GM19397 (cell line): ENCODE results near the gene KRTAP5-11.
"Not testable (repeated sequence)": the region's sequence is repeated elsewhere in the genome, so short reads cannot be mapped to it uniquely, and the experiment has no call there.

Experiments
- ATAC-seq: cut with Tn5 transposase; IDR thresholded peaks from one replicate; pipeline ENCODE4 v1.9.1; 2021; ENCODE audit warnings: mild to moderate bottlenecking, moderate library complexity; ENCODE audit not compliant: unreplicated experiment

KRTAP5-11 gene

GRCh38 chr11:71581826-71582225 lies 849 bp downstream of the KRTAP5-11 start:
- ATAC-seq = no peak

- no peak for ATAC-seq
These were observed 2.3 kb downstream of the KRTAP5-11 start for GRCh38 chr11:71580057-71581003.

DNA sequence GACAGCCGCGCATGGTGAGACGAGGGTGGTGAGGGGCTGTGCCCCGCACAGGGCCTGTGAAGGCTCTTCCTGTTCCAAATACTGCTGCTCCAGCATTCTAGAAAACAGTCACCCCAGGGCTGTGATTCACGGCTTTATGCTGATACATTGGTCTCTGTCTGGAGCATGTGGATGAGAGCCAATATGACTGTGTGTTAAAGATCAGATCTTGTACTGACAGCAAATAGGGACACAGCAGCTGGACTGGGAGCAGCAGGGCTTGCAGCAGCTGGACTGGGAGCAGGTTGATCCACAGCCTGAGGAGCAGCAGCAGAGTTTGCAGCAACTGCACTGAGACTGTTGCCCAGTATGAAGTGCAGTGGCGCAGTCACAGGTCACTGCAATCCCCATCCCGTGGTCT lies 3.2 kb downstream of the KRTAP5-11 start:
- not testable (repeated sequence) for ATAC-seq

- no peak for ATAC-seq
These were observed 5.1 kb downstream of the KRTAP5-11 start for GRCh38 chr11:71577469-71578004.

DNA sequence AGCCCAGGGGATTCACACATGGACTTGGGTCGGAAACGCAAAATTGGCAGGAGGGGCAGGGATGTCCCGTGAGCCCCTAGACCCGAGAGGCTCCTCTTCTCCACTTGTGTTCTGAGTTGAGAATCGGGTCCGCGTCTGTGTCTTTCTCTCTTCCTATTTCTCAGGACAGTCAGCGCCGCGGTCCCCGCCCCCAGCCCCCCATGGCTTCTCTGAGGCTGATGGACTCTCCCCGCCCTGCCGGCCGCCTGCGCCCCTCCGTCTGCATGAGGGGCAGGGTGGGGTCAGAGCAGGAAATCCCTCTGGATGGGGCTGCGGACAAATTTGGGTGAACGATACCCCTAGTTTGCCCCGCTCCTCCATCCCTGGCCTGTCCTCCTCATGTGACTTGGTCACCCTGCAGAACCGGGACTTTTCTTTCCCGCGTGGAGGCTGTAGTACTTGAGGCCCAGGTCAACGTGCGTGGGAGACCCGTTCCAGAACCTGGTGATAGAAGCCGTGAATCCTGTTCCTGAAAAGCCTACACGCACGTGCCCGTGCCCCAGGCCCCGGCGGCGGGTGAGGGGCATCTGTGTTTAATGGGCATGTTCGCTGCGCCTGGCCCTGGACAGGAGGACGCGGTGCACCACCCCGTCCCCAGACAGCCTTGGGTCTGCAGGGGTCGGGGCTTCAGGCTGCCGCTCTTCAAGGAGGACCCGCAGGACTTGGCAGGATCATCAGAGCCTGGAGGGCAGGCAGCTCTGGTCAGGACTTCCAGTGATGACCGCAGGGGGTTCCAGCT lies 5.8 kb downstream of the KRTAP5-11 start:
- ATAC-seq = not testable (repeated sequence)

DNA sequence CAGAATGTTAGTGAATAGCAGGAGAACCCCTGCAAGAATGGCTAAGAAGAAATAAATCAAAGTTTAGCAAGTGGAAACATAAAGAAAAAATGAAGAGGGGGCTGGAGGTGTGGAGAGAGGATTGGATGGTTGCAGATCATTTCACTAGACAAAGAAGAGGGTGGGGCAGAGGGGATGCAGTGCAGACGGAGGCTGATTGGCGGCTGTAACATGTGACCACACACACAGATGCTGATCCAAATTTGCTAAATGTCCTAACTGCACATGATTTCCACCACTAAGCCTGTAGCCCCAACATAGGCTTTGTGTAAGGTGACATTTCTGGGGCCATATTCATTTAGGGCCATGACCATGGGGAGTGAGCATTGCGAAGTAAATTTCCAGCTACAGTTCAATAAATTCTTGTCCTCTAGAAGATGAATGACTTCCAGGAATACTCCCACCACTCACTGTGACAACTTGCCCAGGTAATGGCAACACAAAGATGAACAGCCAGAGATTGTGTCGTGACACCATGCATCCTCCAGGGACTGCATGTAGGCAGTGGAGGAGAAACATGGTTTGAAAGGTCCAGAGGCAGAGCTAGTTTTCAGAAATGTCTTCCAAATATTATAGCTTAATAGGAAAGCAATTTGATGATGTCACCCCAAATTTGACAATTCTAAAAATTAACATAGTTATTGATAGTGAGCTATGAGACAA lies 6.8 kb downstream of the KRTAP5-11 start:
- no peak for ATAC-seq

- no peak for ATAC-seq
These were observed 8.3 kb downstream of the KRTAP5-11 start for GRCh38 chr11:71574418-71574817.

- ATAC-seq = no peak
These were observed 9.9 kb downstream of the KRTAP5-11 start for GRCh38 chr11:71572811-71573210.

GRCh38 chr11:71571101-71571850 lies 11.4 kb downstream of the KRTAP5-11 start:
- not testable (repeated sequence) for ATAC-seq

- no peak for ATAC-seq
These were observed 13.8 kb downstream of the KRTAP5-11 start for GRCh38 chr11:71568704-71569349.

DNA sequence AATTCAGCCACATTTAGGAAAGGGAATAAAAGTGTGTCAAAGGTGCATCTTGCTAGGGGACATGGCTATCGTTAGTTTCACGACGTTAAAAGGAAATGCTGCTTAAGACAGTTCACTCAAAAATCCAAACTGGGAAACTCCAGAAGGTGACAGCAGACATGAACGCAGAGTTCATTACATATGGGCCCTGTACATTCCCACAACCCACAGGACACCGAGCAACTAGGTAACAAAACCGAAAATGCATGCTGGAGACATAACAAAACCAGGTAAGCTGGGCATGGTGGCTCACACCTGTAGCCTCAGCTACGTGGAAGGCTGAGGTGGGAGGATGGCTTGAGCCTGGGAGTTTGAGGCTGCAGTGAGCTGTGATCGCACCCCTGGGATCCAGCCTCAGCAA lies 15.0 kb downstream of the KRTAP5-11 start:
- not testable (repeated sequence) for ATAC-seq

DNA sequence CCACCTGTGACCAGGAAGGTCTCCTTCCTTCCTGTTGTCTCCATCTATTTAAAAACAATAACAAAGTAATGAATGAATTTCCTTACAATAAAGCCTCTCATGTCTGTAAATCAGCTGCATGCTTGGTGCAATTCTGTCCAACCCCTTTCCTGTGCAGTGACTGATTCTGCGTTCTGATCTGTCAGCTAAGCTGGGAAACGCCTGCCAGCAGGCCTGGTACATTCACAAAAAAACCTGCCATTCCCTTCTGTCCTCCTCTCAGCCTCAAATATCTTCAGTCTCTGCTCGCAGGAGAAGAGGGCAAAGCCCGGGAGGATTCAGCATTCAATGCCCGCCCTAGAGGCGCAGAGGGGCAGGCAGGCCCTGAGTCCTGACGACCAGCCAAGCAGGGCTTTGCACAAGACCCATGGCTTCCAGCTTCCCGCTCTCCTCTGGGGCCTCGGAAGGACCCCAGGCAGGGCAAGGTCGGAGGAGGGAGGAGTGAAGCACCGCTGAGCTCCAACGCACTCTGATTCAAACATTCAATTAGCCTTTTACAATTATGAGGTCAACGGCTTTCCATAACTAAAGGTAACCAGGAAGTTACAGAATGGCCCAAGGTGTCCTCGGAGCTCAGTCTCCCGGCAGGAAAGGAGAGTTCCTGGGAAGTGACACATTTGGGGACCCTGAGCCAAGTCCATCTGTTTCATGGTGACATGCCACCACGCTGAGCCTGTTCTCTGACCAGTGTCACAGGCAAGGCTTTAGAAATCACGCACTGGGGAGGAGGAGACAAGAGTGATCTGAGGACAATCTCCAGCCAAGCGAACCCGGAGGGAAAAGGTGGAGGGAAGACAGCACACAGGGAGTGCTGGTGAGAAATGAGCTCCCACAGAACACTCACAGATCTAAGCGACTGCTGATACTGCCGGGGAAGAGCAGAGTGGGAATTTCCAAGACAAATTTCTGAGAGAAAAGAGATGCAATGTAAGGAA lies 15.8 kb downstream of the KRTAP5-11 start:
- ATAC-seq = not testable (repeated sequence)

DNA sequence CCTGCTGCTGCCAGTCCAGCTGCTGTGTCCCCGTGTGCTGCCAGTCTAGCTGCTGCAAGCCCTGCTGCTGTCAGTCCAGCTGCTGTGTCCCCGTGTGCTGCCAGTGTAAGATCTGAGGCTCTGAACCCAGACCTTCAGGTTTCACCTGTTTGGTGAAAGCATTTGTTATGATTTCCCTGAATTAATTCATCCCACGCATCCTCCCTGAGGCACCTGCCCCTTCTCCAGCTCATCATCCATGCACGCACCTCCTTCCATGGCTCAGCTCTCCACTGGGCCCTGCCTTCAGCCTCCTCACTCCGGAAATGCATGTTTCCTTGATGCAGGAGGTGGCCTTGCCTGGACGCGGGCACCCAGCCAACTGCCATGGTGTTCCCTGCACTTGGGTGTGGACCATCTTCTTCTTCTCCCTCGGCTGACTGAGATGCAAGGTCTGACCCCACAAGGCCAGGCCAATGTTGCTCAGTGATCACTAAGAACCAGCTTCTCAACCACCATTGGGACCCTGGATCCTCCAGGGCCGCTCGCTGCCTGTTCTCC lies 16.5 kb downstream of the KRTAP5-11 start:
- ATAC-seq = no peak

DNA sequence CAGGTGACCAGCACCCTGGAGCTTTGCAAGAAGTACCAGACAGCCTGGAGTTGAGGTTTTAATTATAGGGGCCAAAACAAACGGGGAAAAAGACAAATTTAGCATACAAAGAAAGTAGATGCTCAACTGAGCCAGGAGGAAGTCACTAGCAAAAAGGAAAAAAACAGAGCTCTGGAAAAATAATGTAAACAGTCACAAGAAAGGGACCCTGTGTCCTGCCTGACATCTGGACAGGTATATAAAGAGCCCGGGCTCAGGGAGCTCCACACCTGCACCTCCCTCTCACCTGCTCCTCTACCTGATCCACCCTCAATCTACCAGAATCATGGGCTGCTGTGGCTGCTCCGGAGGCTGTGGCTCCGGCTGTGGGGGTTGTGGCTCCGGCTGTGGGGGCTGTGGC lies 17.4 kb downstream of the KRTAP5-11 start, which contains the start of gene KRTAP5-10:
KRTAP5-10 (plus strand) TSS at position 301 of the 400 bp plus-strand sequence; CDS start at position 326, 25 bp downstream.
- no peak for ATAC-seq

GRCh38 chr11:71564430-71564829 lies 18.2 kb downstream of the KRTAP5-11 start:
- ATAC-seq = no peak

GRCh38 chr11:71563406-71563805 lies 19.3 kb downstream of the KRTAP5-11 start:
- no peak for ATAC-seq

- ATAC-seq = no peak
These were observed 20.6 kb downstream of the KRTAP5-11 start for GRCh38 chr11:71562120-71562519.

DNA sequence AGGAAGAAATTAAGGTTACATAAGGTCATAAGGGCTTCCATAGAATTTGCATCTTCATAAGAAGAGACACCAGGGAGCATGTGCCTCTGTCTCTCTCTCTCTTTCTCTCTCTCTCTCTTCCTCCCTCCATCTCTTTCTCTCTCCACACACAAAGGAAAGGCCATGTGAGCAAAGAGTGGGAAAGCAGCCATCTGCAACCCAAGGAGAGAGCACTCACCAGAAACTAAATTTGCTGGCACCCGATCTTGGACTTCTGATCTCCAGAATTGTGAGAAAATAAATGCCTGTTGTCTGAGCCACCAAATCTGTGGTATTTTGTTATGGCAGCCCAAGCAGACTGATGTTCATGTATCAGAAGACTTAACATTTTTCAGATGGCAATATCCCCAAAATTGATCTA lies 23.7 kb downstream of the KRTAP5-11 start:
- no peak for ATAC-seq
